Measurements from ENCODE around the gene BTG4.

DNA sequence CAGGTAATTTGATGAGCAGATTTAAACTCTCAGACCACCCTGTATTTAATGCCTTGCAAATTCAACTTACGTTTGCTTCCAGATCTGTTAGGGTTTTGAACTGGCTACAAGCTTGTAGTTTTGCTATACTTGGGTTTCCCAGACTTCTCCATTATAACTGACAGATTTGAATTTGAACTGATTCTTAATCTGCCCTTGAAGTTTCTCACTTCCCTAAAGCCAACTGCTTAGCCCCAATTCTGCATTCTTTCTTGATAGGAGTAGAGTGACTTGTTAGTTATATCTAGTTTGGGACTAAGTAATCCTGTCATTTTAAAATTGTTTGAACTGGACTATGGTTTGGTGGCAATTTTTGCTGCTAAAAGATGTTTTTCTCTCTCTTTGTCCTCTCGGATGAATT lies 38.1 kb upstream of the BTG4 start:
- TF ChIP-seq, protein P1, sequence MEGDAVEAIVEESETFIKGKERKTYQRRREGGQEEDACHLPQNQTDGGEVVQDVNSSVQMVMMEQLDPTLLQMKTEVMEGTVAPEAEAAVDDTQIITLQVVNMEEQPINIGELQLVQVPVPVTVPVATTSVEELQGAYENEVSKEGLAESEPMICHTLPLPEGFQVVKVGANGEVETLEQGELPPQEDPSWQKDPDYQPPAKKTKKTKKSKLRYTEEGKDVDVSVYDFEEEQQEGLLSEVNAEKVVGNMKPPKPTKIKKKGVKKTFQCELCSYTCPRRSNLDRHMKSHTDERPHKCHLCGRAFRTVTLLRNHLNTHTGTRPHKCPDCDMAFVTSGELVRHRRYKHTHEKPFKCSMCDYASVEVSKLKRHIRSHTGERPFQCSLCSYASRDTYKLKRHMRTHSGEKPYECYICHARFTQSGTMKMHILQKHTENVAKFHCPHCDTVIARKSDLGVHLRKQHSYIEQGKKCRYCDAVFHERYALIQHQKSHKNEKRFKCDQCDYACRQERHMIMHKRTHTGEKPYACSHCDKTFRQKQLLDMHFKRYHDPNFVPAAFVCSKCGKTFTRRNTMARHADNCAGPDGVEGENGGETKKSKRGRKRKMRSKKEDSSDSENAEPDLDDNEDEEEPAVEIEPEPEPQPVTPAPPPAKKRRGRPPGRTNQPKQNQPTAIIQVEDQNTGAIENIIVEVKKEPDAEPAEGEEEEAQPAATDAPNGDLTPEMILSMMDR (IDR thresholded peaks at IDR 0.05; ENCODE audit: borderline replicate concordance, extremely low read depth, low read length, poor library complexity, severe bottlenecking), result no peak
- no peak for TF ChIP-seq EZH2 (IDR thresholded peaks at IDR 0.05; ENCODE audit: borderline replicate concordance, low read depth, low read length, severe bottlenecking)

Measured in DND-41 (cell line).